22Rv1 (cell line): ENCODE measurements around the gene ITK.

Experiments
- H3K27ac ChIP-seq: fragments of 450-650 bp; 2 replicates; pipeline ENCODE4 v1.5.1; 2017
- ZFX ChIP-seq: fragments of 450-650 bp; IDR thresholded peaks from 2 replicates; pipeline ENCODE4 v1.6.1; 2017; ENCODE audit warnings: antibody characterized with exemption, borderline replicate concordance
- TF ChIP-seq, protein P1 (sequence below): fragments of 450-650 bp; IDR thresholded peaks from 2 replicates; pipeline ENCODE4 v1.5.1; 2017; ENCODE audit warnings: mild to moderate bottlenecking

The ITK gene

DNA sequence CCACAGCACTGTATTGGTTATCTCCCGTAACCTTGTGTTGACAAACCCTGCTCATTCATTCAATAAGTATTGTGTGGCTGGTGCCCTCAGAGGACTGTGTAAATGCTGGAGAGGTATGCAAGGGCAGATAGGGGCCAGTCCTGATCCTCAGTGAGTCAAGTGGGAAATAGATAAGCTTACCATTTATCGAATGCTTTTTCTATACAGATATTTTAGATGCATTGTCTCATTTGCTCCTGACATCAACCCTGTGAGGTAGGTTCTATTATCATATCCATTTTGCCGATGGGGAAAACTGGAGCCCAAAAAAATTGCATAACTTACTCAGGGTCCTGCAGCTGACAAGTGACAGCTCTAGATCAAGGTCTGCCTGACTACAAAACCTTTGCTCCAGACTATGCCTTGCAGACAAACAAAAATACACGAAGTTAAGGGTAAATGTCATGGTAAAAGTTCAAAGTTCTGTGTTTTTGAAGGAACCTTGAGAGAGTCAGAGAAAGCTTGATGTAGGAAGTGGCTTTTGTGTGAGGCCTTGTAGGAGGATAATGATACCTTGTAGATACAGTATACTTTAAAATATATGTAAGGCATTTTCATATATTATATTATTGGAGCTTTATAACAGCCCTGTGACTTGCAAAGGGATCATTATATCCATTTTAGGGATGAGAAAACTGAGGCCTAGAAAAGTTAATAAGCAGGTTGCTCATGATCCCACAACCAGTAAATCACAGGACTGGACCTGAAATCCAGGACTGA, 107.9 kb downstream of the ITK start:
- no peak overlapping the region for H3K27ac ChIP-seq
- TF ChIP-seq, protein P1, sequence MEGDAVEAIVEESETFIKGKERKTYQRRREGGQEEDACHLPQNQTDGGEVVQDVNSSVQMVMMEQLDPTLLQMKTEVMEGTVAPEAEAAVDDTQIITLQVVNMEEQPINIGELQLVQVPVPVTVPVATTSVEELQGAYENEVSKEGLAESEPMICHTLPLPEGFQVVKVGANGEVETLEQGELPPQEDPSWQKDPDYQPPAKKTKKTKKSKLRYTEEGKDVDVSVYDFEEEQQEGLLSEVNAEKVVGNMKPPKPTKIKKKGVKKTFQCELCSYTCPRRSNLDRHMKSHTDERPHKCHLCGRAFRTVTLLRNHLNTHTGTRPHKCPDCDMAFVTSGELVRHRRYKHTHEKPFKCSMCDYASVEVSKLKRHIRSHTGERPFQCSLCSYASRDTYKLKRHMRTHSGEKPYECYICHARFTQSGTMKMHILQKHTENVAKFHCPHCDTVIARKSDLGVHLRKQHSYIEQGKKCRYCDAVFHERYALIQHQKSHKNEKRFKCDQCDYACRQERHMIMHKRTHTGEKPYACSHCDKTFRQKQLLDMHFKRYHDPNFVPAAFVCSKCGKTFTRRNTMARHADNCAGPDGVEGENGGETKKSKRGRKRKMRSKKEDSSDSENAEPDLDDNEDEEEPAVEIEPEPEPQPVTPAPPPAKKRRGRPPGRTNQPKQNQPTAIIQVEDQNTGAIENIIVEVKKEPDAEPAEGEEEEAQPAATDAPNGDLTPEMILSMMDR, result no peak
- TF ChIP-seq ZFX, result no peak

DNA sequence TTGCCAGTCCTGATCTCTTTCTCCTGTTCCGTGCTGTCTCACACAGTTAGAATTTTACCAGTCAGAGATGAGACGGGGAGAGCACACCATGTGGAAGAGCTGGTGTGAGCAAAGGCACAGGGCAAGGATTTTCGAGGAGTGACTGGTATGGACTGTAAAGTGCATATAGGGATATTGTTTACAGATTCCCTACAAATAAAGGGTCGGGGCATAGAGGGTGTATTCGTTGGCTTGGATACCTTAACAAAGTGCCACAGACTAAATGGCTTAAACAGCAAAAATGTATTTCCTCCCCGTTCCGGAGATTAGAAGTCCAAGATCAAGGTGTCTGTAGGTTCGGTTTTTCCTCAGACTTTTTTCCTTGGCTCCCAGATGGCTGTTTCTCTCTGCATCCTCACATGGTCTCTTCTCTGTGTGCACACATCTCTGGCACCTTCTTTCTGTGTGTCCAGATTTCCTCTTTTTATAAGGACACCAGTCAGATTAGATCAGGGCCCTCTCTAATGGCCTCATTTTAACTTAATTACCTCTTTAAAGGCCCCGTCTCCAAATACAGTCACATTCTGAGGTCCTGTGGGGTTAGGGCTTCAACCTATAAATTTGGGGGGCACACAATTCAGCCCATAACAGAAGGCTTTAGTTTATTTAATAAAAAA, 108.7 kb downstream of the ITK start:
- TF ChIP-seq ZFX, result no peak
- H3K27ac ChIP-seq, result no peak overlapping the region

DNA sequence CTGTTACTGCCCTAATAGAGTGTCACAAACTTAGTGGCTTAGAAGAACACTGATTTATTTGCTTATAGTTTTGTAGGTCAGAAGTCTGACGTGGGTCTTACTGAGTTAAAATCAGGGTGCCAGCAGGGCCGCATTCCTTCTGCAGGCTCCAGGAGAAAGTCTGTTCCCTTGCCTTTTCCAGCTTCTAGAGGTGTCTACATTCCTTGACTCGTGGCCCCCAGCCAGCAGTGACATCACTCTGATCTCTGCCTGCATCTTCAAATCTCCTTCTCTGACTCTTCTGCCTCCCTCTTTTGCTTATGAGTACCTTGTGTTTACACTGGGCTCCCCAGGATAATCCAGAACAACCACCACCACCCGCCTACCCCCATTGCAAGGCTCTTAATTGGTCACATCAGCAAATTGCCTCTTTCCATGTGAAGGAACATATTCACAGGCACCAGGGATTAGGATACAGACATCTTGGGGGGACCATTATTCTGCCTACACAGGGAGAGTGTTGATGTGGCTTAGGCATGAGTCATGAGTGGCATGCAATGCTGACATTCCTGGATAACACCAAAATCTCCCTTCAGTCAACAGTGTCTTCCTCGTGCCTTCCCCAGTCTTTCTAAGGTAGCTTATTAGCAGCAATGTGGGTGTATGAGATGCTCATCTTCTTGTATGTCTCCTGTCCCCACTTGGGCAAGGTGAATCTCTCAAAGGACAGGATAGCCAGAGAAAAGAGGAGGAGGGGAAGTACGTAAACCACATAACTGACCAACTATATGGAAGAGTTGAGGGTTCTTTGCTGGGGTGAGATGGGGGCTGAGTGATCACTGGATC, 109.7 kb downstream of the ITK start:
- no peak overlapping the region for H3K27ac ChIP-seq
- TF ChIP-seq, protein P1, result no peak
- TF ChIP-seq ZFX, result no peak

DNA sequence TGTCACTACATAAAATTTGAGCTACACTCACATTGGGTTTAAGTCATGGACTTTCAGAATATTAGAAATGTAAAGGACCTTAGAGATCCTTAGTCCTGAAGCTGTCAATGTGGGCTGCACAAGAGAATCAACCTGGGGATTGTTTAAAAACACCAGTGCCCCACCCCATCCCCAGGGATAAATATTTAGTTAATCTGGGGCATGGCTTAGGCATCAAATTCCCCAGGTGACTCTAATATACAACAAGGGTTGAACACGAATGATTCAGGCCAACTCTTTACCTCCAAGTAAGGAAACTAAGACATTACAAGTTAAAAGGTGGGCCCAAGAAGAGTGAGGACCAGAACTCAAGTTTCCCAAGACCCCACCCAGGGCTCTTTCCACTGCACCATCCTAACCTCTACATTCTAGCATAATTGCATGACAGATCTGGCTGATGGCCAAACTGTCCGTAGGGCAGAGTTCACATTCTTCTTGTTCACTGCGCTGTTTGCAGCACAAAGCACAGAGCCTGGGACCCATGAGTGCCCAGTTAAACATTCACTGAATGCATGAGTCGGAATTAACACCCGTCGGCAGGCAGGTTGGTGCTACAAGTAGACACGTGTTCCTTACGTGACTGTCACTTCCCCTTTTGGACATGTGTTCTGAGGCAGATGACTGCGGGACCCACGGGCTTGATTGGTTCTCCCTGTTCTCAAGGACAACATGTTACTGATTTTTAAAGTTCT, 110.5 kb downstream of the ITK start:
- H3K27ac ChIP-seq, result no peak overlapping the region
- TF ChIP-seq, protein P1, result no peak
- no peak for TF ChIP-seq ZFX

DNA sequence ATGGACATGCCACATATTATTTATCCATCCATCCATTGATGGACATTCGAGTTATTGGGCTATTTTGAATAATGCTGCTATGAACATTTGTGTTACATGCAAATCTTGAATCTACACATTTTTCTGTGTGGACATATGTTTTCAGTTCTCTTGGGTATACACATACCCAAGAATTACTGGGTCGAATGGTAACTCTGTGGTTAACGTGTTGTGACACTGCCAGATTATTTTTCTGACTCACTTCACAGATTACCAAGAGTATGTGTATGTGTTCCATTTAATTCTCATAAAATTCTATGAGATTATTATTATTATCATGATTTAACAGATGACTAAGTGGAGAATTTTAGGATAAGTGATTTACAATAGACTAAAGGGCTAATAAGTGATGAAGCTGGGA, 112.0 kb downstream of the ITK start:
- no peak overlapping the region for H3K27ac ChIP-seq
- no peak for TF ChIP-seq ZFX
- TF ChIP-seq, protein P1, result no peak

DNA sequence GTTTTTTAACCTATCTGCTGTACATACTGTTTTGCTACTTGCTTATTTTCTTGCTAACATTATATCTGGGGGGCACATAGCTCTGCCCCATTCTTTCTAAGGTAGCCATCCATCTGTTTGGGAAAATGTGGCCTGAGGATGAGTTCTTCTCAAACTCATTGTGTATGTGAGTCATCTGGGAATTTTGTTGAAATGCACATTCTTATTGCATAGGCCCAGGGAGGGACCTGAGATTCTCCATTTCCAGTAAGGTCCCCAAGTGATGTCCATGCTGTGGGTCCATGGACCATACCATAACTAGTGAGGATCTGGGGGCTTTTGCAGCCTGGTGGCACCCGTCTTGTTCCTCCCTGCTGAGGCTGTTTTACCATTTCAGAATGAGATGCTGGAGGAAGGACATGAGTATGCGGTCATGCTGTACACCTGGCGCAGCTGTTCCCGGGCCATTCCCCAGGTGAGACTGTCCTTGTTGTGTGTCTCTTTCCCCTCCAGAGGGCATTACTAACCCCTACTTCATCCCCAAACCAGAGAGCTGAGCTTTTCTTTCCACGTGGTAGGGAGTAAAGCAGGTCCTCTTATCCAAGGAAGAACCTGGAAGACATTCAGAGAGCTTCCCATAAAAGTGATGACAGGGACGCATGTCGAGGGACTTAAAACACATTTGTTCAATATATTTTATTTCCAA, 113.9 kb downstream of the ITK start:
- TF ChIP-seq, protein P1, result peak; percentile 14
- TF ChIP-seq ZFX, result no peak
- H3K27ac ChIP-seq, result no peak overlapping the region

DNA sequence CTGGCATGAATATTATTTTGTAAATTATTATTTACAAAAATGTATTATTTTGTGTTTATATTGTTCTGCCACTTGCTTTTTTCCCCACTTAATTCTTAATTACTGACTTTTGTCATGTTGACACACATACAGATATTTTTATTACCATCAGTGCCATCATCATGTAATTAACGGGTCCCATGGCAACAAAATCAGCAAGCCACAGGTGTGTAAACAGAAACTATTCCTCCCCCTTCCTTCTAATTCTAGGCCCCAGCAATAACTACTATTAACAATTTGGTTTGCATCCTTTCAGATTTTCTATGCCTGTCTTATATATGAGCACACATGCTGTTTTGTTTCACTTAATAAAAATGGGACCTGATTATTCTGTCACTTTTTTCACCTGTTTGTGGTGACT, 114.6 kb downstream of the ITK start:
- TF ChIP-seq ZFX, result no peak
- TF ChIP-seq, protein P1, result no peak
- H3K27ac ChIP-seq, result no peak overlapping the region
